Mammary microvascular endothelial cell (primary cell): Measurements from ENCODE around the gene PPIAL4G. TPM values are rescaled to one million over a fixed set of nuclear protein-coding genes. Genes with fewer than 3 reads are reported as not detected.

Experiments
- total RNA-seq: library from RNA; depleted of rRNA; stranded (reverse); fragments of >200 nt; gene quantifications from 2 replicates; pipeline ENCODE4 v1.2.3, GENCODE V29; 2015

PPIAL4G gene
- not detected in 2 replicates for total RNA-seq

DNA sequence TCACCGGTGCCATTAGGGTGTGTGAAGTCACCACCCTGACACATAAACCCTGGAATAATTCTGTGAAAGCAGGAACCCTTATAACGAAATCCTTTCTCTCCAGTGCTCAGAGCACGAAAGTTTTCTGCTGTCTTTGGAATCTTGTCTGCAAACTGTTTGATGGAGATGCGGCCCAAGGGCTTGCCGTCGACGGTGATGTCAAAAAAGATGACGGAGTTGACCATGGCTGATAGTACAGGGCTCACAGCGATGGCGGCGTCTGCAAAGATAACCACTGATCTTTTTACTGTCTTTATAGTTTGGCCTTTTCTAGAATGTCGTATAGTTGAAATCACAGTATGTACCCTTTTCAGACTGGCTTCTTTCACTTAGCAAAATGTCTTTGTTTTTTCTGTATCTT, at the start of gene PPIAL4G:
PPIAL4G (minus strand) TSS at position 274 of the 400 bp plus-strand sequence; CDS start at position 224, 50 bp downstream.

Other genes with a start within 250 kb of the PPIAL4G start
- gene NBPF14, start 112.7 kb upstream of the PPIAL4G start, total RNA-seq: 0.74 and 1.1 TPM in 2 replicates